Activated naive CD8-positive, alpha-beta T cell (primary cell): ENCODE data around the gene MYL1.

ENCODE experiments used
- H3K27ac Mint-ChIP-seq: one replicate; pipeline ENCODE4 v1.8.0; 2021; ENCODE audit warnings: mixed read lengths
- H3K27me3 Mint-ChIP-seq: one replicate; pipeline ENCODE4 v1.8.0; 2021; ENCODE audit warnings: mixed read lengths
- H3K36me3 Mint-ChIP-seq: one replicate; pipeline ENCODE4 v1.8.0; 2021; ENCODE audit warnings: mixed read lengths
- H3K4me1 Mint-ChIP-seq: one replicate; pipeline ENCODE4 v1.8.0; 2021; ENCODE audit warnings: low read depth, mixed read lengths
- H3K4me3 Mint-ChIP-seq: one replicate; pipeline ENCODE4 v1.8.0; 2021; ENCODE audit warnings: mild to moderate bottlenecking, mixed read lengths
- H3K9me3 Mint-ChIP-seq: one replicate; pipeline ENCODE4 v1.8.0; 2021; ENCODE audit warnings: low read depth, mixed read lengths

Gene MYL1

GRCh38 chr2:210299866-210300373 is 15.1 kb downstream of the MYL1 start:
- no peaks in the 10 kb centered on the region for H3K4me1 Mint-ChIP-seq
- H3K4me3 Mint-ChIP-seq: no peak overlapping the region
- no peaks in the 10 kb centered on the region for H3K9me3 Mint-ChIP-seq

GRCh38 chr2:210288408-210288807 is 26.6 kb downstream of the MYL1 start:
- Mint-ChIP-seq H3K4me3 (no peak overlapping the region), H3K27ac (no peak overlapping the region), H3K36me3 (no peaks in the 10 kb centered on the region), H3K4me1 (no peaks in the 10 kb centered on the region), H3K9me3 (peaks cover 8% of the 10 kb centered on the region), H3K27me3 (no peaks in the 10 kb centered on the region)

More at GRCh38 chr2:210299866-210300373, 15.1 kb downstream of the MYL1 start:
- Mint-ChIP-seq H3K36me3 (no peaks in the 10 kb centered on the region), H3K27ac (no peak overlapping the region), H3K27me3 (no peaks in the 10 kb centered on the region)

- Mint-ChIP-seq H3K9me3 (peaks cover 12% of the 10 kb centered on the region), H3K27ac (no peak overlapping the region), H3K36me3 (no peaks in the 10 kb centered on the region), H3K4me3 (no peak overlapping the region), H3K4me1 (no peaks in the 10 kb centered on the region), H3K27me3 (no peaks in the 10 kb centered on the region)
These were observed 27.7 kb downstream of the MYL1 start for GRCh38 chr2:210287301-210287700.

- Mint-ChIP-seq H3K27me3 (no peaks in the 10 kb centered on the region), H3K4me1 (no peaks in the 10 kb centered on the region), H3K9me3 (peaks cover 12% of the 10 kb centered on the region), H3K4me3 (no peak overlapping the region), H3K27ac (no peak overlapping the region), H3K36me3 (no peaks in the 10 kb centered on the region)
These were observed 28.8 kb downstream of the MYL1 start for GRCh38 chr2:210286123-210286680.

GRCh38 chr2:210277133-210277532 is 37.8 kb downstream of the MYL1 start:
- Mint-ChIP-seq H3K9me3 (peaks cover 4% of the 10 kb centered on the region), H3K36me3 (no peaks in the 10 kb centered on the region), H3K4me1 (no peaks in the 10 kb centered on the region), H3K4me3 (no peak overlapping the region), H3K27me3 (peaks cover 2% of the 10 kb centered on the region), H3K27ac (no peak overlapping the region)

- Mint-ChIP-seq H3K27ac (no peak overlapping the region), H3K9me3 (peaks cover 4% of the 10 kb centered on the region), H3K4me3 (no peak overlapping the region), H3K27me3 (peaks cover 3% of the 10 kb centered on the region), H3K36me3 (no peaks in the 10 kb centered on the region), H3K4me1 (no peaks in the 10 kb centered on the region)
These were observed 43.7 kb downstream of the MYL1 start for GRCh38 chr2:210271300-210271699.

- H3K9me3 Mint-ChIP-seq: peaks cover 4% of the 10 kb centered on the region
- H3K4me3 Mint-ChIP-seq: no peak overlapping the region
- H3K4me1 Mint-ChIP-seq: no peaks in the 10 kb centered on the region
- H3K36me3 Mint-ChIP-seq: no peaks in the 10 kb centered on the region
- no peak overlapping the region for H3K27ac Mint-ChIP-seq
- peaks cover 10% of the 10 kb centered on the region for H3K27me3 Mint-ChIP-seq
These were observed 45.8 kb downstream of the MYL1 start for GRCh38 chr2:210269148-210269547.

GRCh38 chr2:210268281-210268680 is 46.7 kb downstream of the MYL1 start:
- H3K36me3 Mint-ChIP-seq: no peaks in the 10 kb centered on the region
- no peaks in the 10 kb centered on the region for H3K9me3 Mint-ChIP-seq
- H3K27ac Mint-ChIP-seq: no peak overlapping the region
- H3K4me1 Mint-ChIP-seq: no peaks in the 10 kb centered on the region
- H3K4me3 Mint-ChIP-seq: no peak overlapping the region
- H3K27me3 Mint-ChIP-seq: peaks cover 8% of the 10 kb centered on the region

GRCh38 chr2:210267698-210268097 is 47.3 kb downstream of the MYL1 start:
- H3K27me3 Mint-ChIP-seq: peaks cover 8% of the 10 kb centered on the region
- H3K27ac Mint-ChIP-seq: no peak overlapping the region
- H3K4me3 Mint-ChIP-seq: no peak overlapping the region
- H3K9me3 Mint-ChIP-seq: no peaks in the 10 kb centered on the region
- H3K4me1 Mint-ChIP-seq: no peaks in the 10 kb centered on the region
- H3K36me3 Mint-ChIP-seq: no peaks in the 10 kb centered on the region

GRCh38 chr2:210264282-210264681 is 50.7 kb downstream of the MYL1 start:
- no peaks in the 10 kb centered on the region for H3K36me3 Mint-ChIP-seq
- no peak overlapping the region for H3K4me3 Mint-ChIP-seq
- H3K27ac Mint-ChIP-seq: no peak overlapping the region
- H3K9me3 Mint-ChIP-seq: no peaks in the 10 kb centered on the region
- no peaks in the 10 kb centered on the region for H3K4me1 Mint-ChIP-seq
- peaks cover 8% of the 10 kb centered on the region for H3K27me3 Mint-ChIP-seq

GRCh38 chr2:210263841-210264240 is 51.1 kb downstream of the MYL1 start:
- H3K4me3 Mint-ChIP-seq: no peak overlapping the region
- H3K9me3 Mint-ChIP-seq: no peaks in the 10 kb centered on the region
- no peaks in the 10 kb centered on the region for H3K36me3 Mint-ChIP-seq
- no peak overlapping the region for H3K27ac Mint-ChIP-seq
- peaks cover 8% of the 10 kb centered on the region for H3K27me3 Mint-ChIP-seq
- H3K4me1 Mint-ChIP-seq: no peaks in the 10 kb centered on the region

- peaks cover 8% of the 10 kb centered on the region for H3K27me3 Mint-ChIP-seq
- no peaks in the 10 kb centered on the region for H3K4me1 Mint-ChIP-seq
- no peaks in the 10 kb centered on the region for H3K36me3 Mint-ChIP-seq
- no peak overlapping the region for H3K27ac Mint-ChIP-seq
- H3K9me3 Mint-ChIP-seq: no peaks in the 10 kb centered on the region
- no peak overlapping the region for H3K4me3 Mint-ChIP-seq
These were observed 52.9 kb downstream of the MYL1 start for GRCh38 chr2:210262036-210262435.

GRCh38 chr2:210259687-210260086 is 55.3 kb downstream of the MYL1 start:
- Mint-ChIP-seq H3K27me3 (peaks cover 3% of the 10 kb centered on the region), H3K9me3 (no peaks in the 10 kb centered on the region), H3K27ac (no peak overlapping the region), H3K36me3 (no peaks in the 10 kb centered on the region), H3K4me1 (no peaks in the 10 kb centered on the region), H3K4me3 (no peak overlapping the region)

GRCh38 chr2:210252699-210253606 is 62.0 kb downstream of the MYL1 start:
- H3K36me3 Mint-ChIP-seq: no peaks in the 10 kb centered on the region
- no peaks in the 10 kb centered on the region for H3K9me3 Mint-ChIP-seq
- H3K4me3 Mint-ChIP-seq: no peak overlapping the region
- H3K27me3 Mint-ChIP-seq: no peaks in the 10 kb centered on the region
- no peaks in the 10 kb centered on the region for H3K4me1 Mint-ChIP-seq
- H3K27ac Mint-ChIP-seq: no peak overlapping the region

- H3K9me3 Mint-ChIP-seq: no peaks in the 10 kb centered on the region
- H3K27ac Mint-ChIP-seq: no peak overlapping the region
- no peaks in the 10 kb centered on the region for H3K4me1 Mint-ChIP-seq
- H3K27me3 Mint-ChIP-seq: no peaks in the 10 kb centered on the region
- H3K36me3 Mint-ChIP-seq: no peaks in the 10 kb centered on the region
- H3K4me3 Mint-ChIP-seq: no peak overlapping the region
These were observed 64.4 kb downstream of the MYL1 start for GRCh38 chr2:210250622-210251021.
